Loucy (cell line): Measurements from ENCODE around the gene IL2RG.

Experiments
- H2AFZ ChIP-seq: fragments of 200-600 bp; sonication (generic); 2 replicates; pipeline ENCODE4 v1.6.0; 2016; ENCODE audit warnings: antibody characterized with exemption, mild to moderate bottlenecking, low read length, moderate library complexity
- H3F3A ChIP-seq: fragments of 200-600 bp; 2 replicates; pipeline ENCODE4 v1.6.0; 2016; ENCODE audit warnings: antibody characterized with exemption, low read depth, mild to moderate bottlenecking
- H3K27me3 ChIP-seq: fragments of 200-600 bp; sonication (generic); 2 replicates; pipeline ENCODE4 v1.6.1; 2014; ENCODE audit warnings: low read length, mild to moderate bottlenecking; ENCODE audit not compliant: insufficient read depth, poor library complexity, severe bottlenecking
- H3K36me3 ChIP-seq: fragments of 200-600 bp; sonication (generic); 2 replicates; pipeline ENCODE4 v1.6.1; 2016; ENCODE audit warnings: low read length; ENCODE audit not compliant: insufficient read depth
- H3K4me1 ChIP-seq: fragments of 200-600 bp; sonication (generic); 2 replicates; pipeline ENCODE4 v1.5.1; 2014; ENCODE audit warnings: low read length, mild to moderate bottlenecking; ENCODE audit not compliant: insufficient read depth, poor library complexity, severe bottlenecking
- H3K4me2 ChIP-seq: fragments of 200-600 bp; sonication (generic); 2 replicates; pipeline ENCODE4 v1.6.0; 2014; ENCODE audit warnings: antibody characterized with exemption, low read length, low read depth, mild to moderate bottlenecking; ENCODE audit not compliant: poor library complexity, severe bottlenecking
- H3K4me3 ChIP-seq: fragments of 200-600 bp; sonication (generic); 2 replicates; pipeline ENCODE4 v1.5.1; 2014; ENCODE audit warnings: low read length, mild to moderate bottlenecking, mixed read lengths; ENCODE audit not compliant: poor library complexity, severe bottlenecking
- H3K79me2 ChIP-seq: fragments of 200-600 bp; sonication (generic); 2 replicates; pipeline ENCODE4 v1.6.1; 2014; ENCODE audit warnings: low read length; ENCODE audit not compliant: insufficient read depth
- H3K9ac ChIP-seq: fragments of 200-600 bp; sonication (generic); 2 replicates; pipeline ENCODE4 v1.6.0; 2014; ENCODE audit warnings: mild to moderate bottlenecking, low read depth, low read length, moderate library complexity; ENCODE audit not compliant: poor library complexity, severe bottlenecking
- H3K9me2 ChIP-seq: fragments of 200-600 bp; sonication (generic); replicated peaks from 2 replicates; pipeline ENCODE4 v1.6.1; 2016; ENCODE audit warnings: low read depth, low read length, mixed read lengths
- H3K9me3 ChIP-seq: fragments of 200-600 bp; sonication (generic); 2 replicates; pipeline ENCODE4 v1.6.1; 2014; ENCODE audit warnings: mild to moderate bottlenecking, antibody characterized with exemption, low read length, low read depth; ENCODE audit not compliant: insufficient read depth
- H4K20me1 ChIP-seq: fragments of 200-600 bp; sonication (generic); 2 replicates; pipeline ENCODE4 v1.6.0; 2014; ENCODE audit warnings: antibody characterized with exemption, low read length, mild to moderate bottlenecking; ENCODE audit not compliant: insufficient read depth, poor library complexity, severe bottlenecking
- CTCF ChIP-seq: fragments of 200-600 bp; sonication (generic); conservative IDR thresholded peaks from 2 replicates; pipeline ENCODE4 v1.5.1; 2014; ENCODE audit warnings: mild to moderate bottlenecking, antibody characterized with exemption, low read length
- EZH2phosphoT487 ChIP-seq: fragments of 200-600 bp; IDR thresholded peaks from 2 replicates; pipeline ENCODE4 v1.6.1; 2018; ENCODE audit warnings: antibody characterized with exemption, mild to moderate bottlenecking, moderate library complexity, borderline replicate concordance

Gene IL2RG

GRCh38 chrX:71068044-71068918, 43.1 kb downstream of the IL2RG start, which contains the start of gene SNX12:
Gene SNX12, minus strand, starts transcription at chrX:71068334. Its CDS starts 28 bp downstream, at chrX:71068306.
- Histone ChIP-seq H3K9me3 (no peaks in the 10 kb centered on the region), H3K9ac (peak within 1 kb of the TSS; percentile 89), H2AFZ (peak within 1 kb of the TSS; percentile 98), H3K27me3 (no peaks in the 10 kb centered on the region), H3K4me3 (peak within 1 kb of the TSS; percentile 97), H3K79me2 (peaks cover 37% of the 10 kb centered on the region), H3K36me3 (no peaks in the 10 kb centered on the region), H3F3A (no peaks in the 10 kb centered on the region), H3K4me2 (peak within 1 kb of the TSS; percentile 80), H3K9me2 (no peaks in the 10 kb centered on the region), H3K4me1 (peaks cover 17% of the 10 kb centered on the region), H4K20me1 (peaks cover 12% of the 10 kb centered on the region)
- TF ChIP-seq CTCF = no peak
- no peak for TF ChIP-seq EZH2phosphoT487

- H3K27me3 ChIP-seq = no peaks in the 10 kb centered on the region
- peak overlapping the region; percentile 80 for H3K4me2 ChIP-seq
- H3K9me3 ChIP-seq = no peaks in the 10 kb centered on the region
- H3K36me3 ChIP-seq = no peaks in the 10 kb centered on the region; the same call in 1 of the 2 replicates
- peak overlapping the region; percentile 89 for H3K9ac ChIP-seq
- H3K4me1 ChIP-seq = peaks cover 17% of the 10 kb centered on the region
- TF ChIP-seq CTCF (no peak), EZH2phosphoT487 (no peak)
- peak overlapping the region; percentile 98 for H2AFZ ChIP-seq
- H4K20me1 ChIP-seq = peaks cover 12% of the 10 kb centered on the region
- peak overlapping the region; percentile 97 for H3K4me3 ChIP-seq
- no peaks in the 10 kb centered on the region for H3F3A ChIP-seq
- H3K79me2 ChIP-seq = peaks cover 37% of the 10 kb centered on the region
- no peaks in the 10 kb centered on the region for H3K9me2 ChIP-seq
These were observed 43.7 kb downstream of the IL2RG start for GRCh38 chrX:71067712-71068043.

- Histone ChIP-seq H3K36me3 (peaks cover under 1% of the 10 kb centered on the region; the same call in 1 of the 2 replicates), H3K9me3 (no peaks in the 10 kb centered on the region), H3K4me2 (peak overlapping the region; percentile 80), H3F3A (no peaks in the 10 kb centered on the region), H3K9ac (peak overlapping the region; percentile 89), H3K9me2 (no peaks in the 10 kb centered on the region), H3K79me2 (peaks cover 37% of the 10 kb centered on the region), H3K4me3 (peak overlapping the region; percentile 97), H3K4me1 (peaks cover 17% of the 10 kb centered on the region), H4K20me1 (peaks cover 12% of the 10 kb centered on the region), H2AFZ (no peak overlapping the region), H3K27me3 (no peaks in the 10 kb centered on the region)
- TF ChIP-seq CTCF (no peak), EZH2phosphoT487 (no peak)
These were observed 44.3 kb downstream of the IL2RG start for GRCh38 chrX:71067089-71067488.
